Stimulated activated naive CD4-positive, alpha-beta T cell (primary cell): ENCODE data around the gene GLIPR2.
"Not testable (repeated sequence)": the region's sequence is repeated elsewhere in the genome, so short reads cannot be mapped to it uniquely, and the experiment has no call there.

ENCODE experiments used
- DNase-seq, 6 experiments: peaks; one replicate each; lab custom pipeline; 2025; lab: John Stamatoyannopoulos, UW

GLIPR2 gene, protein sequence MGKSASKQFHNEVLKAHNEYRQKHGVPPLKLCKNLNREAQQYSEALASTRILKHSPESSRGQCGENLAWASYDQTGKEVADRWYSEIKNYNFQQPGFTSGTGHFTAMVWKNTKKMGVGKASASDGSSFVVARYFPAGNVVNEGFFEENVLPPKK

DNA sequence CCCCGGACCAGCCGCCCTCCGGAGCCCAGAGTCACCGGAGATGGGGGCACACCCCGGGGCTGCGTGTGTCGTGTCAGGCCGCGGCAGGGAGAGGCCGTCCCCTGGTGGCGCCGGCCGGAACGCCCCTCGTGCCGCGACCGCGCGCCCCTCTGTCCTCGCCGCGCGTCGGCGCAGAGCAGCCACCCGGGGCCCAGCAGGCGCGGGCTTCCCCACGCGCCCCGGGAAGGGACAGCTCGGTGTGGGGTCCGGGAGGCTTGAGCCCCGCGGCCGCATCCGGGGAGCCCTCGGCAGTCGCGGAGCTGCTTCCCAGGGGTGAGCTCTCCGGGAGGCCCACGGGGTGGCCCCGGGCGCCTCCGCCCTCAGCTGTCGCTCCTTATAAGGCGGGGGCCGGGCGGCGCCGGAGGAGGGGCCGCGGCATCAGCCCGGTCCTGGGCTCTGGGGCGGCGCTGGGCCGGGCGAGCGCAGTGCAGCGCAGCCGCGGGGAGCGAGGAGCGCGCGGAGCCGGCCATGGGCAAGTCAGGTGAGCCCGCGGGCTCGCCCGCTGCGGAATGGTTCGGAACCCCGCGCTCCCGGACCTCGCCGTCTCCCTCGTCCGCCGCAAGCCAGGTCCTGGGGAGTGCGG, at the start of gene GLIPR2:
GLIPR2 (plus strand) TSS at position 462 of the 622 bp plus-strand sequence; CDS start at position 508, 46 bp downstream.
- peak; percentile 43 to 71 (median 65) for DNase-seq

DNA sequence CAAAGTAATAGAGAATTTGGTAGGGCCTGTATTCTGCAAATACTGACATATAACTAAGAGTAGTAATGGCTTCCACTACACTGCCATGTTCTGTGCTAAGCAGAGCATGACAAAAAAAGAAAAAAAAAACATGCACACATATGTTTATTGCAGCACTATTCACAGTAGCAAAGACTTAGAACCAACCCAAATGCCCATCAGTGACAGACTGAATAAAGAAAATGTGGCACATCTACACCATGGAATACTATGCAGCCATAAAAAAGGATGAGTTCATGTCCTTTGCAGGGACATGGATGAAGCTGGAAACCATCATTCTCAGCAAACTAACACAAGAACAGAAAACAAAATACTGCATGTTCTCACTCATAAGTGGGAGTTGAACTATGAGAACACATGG, 49.5 kb upstream of the GLIPR2 start:
- not testable (repeated sequence) for DNase-seq

- no peak for DNase-seq
These were observed 48.5 kb upstream of the GLIPR2 start for GRCh38 chr9:36088020-36088419.

DNA sequence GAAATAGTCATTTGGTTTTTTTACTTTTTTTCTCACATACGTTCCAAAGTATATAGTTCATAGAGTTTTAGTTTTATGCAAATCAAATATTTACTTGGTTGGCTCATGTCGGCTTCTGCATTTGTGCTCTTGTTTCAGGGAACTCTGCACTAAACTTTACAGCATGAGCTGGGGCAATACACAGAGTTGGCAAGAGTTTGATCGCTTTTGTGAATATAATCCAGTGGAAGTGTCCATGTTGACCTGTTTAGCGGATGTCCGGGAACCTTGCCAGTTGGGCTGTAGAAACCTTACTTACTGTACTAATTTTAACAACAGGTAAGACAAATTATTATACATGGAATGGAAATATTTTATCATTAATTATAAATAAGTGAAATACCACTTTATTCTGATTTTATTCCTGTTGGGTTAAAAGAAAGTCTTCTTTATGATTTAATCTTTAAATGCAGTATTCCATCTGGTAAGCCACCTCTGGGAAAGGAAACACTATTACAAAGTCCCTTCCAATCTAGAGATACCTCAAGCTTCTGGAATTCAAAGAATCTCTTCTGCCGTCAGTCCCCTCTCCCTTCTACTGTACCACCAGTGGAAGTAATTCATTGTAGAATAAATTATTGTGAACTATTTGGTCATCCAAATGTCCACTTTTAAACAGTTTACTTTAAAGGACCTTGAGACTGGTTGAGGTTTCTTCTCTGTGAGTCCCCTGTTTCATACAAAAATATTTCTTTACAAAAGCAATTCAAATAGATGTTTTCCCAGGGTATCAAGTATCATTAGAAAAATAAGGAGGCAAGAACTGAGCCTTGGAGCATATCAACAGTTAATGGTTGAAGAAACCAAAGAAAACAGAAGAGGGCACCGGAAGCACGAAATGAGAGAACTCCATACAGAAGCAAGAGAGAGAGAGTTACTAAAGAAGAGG, 45.2 kb upstream of the GLIPR2 start:
- no peak for DNase-seq

DNA sequence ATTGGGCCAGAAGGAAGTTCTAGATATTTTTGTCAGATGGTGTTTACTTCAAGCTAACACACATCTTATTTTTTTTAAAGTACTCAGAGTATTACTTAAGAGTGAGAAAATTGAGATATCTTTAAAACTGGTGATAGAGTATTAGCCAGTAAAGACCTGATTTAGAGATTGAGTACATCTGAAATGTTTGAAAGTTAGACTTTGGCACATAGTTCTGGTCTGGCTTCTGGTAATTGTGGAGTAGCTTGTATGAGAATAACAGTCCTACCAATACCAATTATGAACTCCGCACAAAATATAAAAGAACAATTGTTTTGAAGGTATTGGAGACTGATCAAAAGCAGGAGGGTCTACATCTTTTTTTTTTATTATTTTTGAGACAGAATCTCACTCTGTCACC, 44.5 kb upstream of the GLIPR2 start:
- DNase-seq, result no peak

- DNase-seq, result peak in 3 of 6 experiments; percentile 22 to 31 (median 23)
These were observed 43.9 kb upstream of the GLIPR2 start for GRCh38 chr9:36092509-36093215.

DNA sequence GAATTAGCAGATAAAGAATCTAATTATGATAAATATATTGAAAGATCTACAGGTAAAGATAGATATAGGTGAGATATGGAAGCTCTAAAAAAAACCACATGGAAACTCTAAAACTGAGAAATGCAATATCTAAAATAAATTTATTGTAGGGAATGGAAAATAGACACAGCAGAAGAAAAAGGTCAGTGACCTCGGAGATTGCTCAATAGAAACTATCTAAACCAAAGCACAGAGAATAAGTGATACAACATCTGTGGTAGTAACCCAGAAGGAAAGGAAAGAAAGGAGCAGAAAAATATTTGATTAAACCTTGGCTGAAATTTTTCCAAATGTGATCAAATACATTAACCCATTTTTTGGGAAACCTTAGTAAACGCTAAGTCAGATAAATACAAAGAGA, 43.1 kb upstream of the GLIPR2 start:
- DNase-seq, result no peak

DNA sequence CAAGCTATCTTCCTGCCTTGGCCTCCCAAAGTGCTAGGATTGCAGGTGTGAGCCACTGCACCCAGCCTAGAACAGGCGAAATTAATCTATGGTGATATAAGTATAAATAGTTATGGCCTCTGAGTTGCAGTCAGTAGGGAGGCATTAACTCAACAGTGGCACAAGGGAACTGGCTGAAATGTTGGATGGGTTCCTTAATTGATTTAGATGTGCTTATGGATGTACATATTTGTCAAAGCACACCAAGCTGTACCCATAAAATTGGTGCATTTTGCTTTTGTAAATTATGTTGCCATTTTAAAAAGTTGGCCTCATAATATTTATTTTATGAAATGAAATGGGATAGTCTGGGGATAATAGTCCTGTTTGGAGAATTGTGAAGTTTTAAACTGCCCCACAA, 36.8 kb upstream of the GLIPR2 start:
- DNase-seq, result no peak

DNA sequence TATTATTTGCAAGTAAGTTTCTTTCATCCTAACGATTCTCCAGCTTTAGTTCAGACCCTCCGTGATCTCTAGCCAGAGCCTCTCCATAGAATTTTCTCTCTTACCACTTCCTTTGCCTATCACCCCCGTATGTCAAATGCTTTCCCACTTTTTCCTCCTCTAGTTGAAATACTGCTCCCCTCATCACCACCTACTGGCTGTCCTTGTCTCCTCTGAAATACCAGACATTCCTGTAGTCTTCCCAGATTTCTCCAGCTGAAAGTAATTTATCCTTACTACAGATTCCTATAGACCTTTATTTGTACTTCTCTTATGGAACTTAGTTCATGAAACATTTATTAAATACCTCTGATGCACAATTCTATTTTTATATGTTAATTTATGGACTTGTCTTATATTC, 36.0 kb upstream of the GLIPR2 start:
- no peak for DNase-seq

DNA sequence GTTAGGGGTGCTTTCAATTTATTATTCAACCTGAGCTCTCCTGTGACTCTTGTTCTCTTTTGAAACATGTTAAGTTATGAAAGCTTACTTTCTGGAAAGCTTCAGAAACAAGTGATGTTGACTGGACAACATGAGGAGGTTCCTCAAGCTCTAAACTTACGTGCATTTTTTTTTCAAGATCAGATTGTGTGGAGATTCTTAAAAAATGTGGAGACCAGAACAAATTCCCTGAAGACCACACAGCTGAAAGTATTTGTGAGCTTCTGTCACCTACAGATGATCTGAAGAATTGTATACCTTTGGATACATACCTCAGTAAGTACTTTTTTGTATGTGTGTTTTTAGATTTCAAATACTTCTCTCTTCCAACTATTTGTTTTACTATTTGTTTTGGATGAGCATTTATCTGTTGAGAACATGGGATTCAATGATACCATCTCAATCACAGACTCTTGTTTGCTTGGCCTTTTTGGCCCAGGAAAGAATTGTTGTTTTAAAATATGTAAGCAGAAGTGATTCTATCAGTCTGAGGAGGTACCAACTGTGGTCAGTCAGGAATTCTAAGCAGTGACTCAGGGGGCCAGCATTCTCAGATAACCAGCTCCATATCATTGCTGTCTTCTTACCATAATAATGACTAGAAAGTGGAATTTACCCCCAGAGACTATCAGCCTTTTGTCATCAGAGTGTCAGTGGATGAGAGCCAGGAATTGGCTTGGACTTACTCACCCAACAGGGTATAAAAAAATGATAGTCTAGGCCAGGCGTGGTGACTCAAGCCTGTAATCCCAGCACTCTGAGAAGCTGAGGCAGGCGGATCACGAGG, 34.4 kb upstream of the GLIPR2 start:
- DNase-seq, result no peak

DNA sequence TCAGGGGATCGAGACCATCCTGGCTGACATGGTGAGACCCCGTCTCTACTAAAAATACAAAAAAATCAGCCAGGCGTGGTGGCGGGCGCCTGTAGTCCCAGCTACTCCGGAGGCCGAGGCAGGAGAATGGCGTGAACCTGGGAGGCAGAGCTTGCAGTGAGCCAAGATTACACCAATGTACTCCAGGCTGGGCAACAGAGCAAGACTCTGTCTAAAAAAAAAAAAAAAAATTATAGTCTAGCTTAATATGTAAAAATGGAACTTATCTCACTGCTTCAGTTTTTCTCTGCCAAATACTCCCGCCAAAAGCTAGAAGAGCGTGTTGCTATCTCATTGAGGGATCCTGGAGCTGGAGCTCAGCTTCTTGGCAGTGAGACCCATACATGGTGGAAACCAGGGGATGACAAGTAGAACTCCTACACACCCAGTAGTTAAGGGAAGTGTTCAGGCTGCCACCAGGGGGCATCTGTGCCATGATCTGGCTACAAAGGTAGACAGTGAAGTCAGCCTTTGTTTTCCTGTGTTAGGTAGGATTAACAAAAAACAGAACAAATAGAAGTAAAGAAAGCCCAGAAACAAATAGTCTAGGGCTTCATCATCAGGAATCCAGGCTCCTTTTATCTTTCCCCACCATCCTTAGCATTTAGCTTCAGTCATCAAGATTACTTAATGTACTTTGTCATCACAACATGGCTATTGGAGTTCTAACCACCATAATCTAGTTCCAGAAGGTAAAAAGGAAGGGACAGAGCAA, 33.6 kb upstream of the GLIPR2 start:
- DNase-seq, result peak; percentile 66 to 84 (median 80)

GRCh38 chr9:36109071-36109470, 27.5 kb upstream of the GLIPR2 start:
- no peak for DNase-seq

DNA sequence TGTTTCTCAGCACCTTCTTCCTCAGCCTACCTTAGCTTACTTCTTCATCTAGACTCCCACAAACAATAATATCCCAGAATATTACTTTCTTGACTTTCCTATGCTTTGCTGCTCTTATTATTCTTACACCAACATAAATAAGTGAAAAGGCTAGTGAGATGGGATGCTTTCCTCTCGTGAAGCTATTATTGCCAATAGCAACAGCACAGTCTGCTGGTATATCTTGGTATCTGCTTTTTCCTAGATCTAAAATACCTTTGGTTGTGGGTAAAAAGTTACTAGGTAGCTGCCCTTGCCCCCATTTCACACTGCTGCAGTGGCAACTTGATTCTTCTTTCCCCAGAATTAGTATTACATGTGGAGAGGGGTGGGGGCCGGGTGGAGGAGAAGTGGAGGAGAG, 26.1 kb upstream of the GLIPR2 start:
- no peak for DNase-seq

GRCh38 chr9:36112516-36112915, 24.0 kb upstream of the GLIPR2 start:
- DNase-seq, result no peak

GRCh38 chr9:36113999-36114398, 22.5 kb upstream of the GLIPR2 start:
- DNase-seq, result no peak

- no peak for DNase-seq
These were observed 19.9 kb upstream of the GLIPR2 start for GRCh38 chr9:36116593-36116992.

DNA sequence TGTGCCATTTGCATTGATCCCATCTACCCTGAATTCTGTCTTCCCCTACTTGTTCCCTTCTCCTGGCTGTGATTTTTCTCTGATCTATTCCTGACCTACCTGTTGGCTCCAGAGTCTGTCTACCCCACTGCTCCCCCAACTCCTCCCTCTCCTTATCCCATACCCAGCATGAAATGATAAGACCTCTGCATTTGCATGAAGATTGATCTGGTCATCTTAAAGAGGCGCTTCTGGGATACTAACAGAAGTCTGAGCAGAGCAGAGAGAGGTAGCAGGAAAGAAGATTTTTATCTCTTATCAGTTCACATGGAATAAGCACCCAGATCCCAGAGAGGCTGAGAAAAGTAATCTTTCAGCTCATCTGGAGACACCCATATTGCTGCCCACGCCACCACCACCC, 18.3 kb upstream of the GLIPR2 start:
- no peak for DNase-seq

GRCh38 chr9:36118706-36119105, 17.8 kb upstream of the GLIPR2 start:
- no peak for DNase-seq

DNA sequence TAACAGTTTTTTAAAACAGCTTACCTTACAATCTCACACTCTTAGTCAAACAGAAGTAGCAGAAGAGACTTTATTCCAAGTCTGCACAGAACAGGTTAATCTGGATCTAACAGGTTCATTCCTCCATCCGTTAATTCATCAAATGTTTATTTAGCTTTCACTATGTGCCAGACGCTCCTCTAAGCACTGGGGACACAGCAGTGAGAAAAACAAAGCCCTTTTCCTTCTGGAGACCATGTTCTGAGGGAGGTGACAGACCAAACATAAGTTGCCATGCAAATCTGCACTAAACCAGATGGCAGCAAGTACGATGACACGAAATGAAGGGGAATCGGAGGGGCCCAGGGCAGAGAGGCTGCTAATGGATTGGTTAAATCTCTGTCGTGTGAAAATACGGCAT, 17.1 kb upstream of the GLIPR2 start:
- DNase-seq, result no peak

DNA sequence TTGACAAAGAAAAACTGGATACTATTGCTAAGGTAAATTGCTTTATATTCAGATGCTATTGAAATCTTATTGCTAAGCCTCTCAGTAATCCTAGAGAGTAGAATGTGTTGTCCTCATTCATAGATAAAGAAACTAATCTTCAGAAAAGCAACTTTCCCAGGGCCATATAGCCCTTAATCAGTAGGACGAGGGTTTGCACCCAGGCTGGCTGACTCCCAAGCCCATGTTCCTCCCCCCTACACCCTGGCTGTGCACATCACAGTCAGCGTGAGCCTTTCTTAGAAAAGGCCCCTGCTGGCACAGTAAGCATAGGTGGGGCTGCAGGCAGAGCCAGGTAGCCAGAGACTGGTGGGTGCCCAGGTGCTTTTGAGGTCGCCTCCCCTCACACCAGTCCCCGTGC, 15.8 kb upstream of the GLIPR2 start:
- DNase-seq, result no peak

GRCh38 chr9:36121971-36122370, 14.6 kb upstream of the GLIPR2 start:
- no peak for DNase-seq
